Measurements from ENCODE around the gene LST1. TPM values are rescaled to one million over a fixed set of nuclear protein-coding genes. Genes with fewer than 3 reads are reported as not detected.

The LST1 gene
- total RNA-seq, 1 experiment from 2014 or later: 0.69 TPM

GRCh38 chr6:31544676-31545075 is 41.4 kb upstream of the LST1 start:
- Histone ChIP-seq H3K4me3 (replicated peaks in 1 of 2; ENCODE audit: low read depth in 1 of 2, low read length in 2 of 2) (no peak overlapping the region), H3K4me1 (ENCODE audit: control insufficient read depth in 1 of 2, insufficient read depth in 2 of 2, low read length in 2 of 2) (peaks cover 25 to 42% of the 10 kb centered on the region in 2 experiments), H3K9me3 (ENCODE audit: control insufficient read depth in 1 of 2, insufficient read depth in 1 of 2, low read depth in 1 of 2, low read length in 2 of 2) (no peaks in the 10 kb centered on the region), H4K20me1 (ENCODE audit: insufficient read depth) (peaks cover 14% of the 10 kb centered on the region; the same call in 1 of the 2 replicates), H3K27me3 (ENCODE audit: insufficient read depth, low read length) (no peaks in the 10 kb centered on the region), H3K36me3 (ENCODE audit: control insufficient read depth in 1 of 2, insufficient read depth in 2 of 2, low read length in 2 of 2) (peaks cover 12 to 15% of the 10 kb centered on the region in 2 experiments), H3K9me2 (ENCODE audit: insufficient read depth) (no peaks in the 10 kb centered on the region), H2AFZ (ENCODE audit: low read depth, low read length, poor library complexity, severe bottlenecking) (no peak overlapping the region), H3K9ac (ENCODE audit: low read length) (no peak overlapping the region), H3K4me2 (ENCODE audit: low read length) (no peak overlapping the region), H3K79me2 (ENCODE audit: insufficient read depth, low read length) (peaks cover 41% of the 10 kb centered on the region), H3K27ac (ENCODE audit: low read depth, low read length) (no peak overlapping the region)
- BruUV-seq (replicated peaks): no TSS peak
- POLR2A ChIA-PET: no interaction called here
- intact Hi-C loops (cut with micrococcal nuclease): loop anchor here (10.0 kb wide), 1 partner anchor 290 kb away; no protein-coding TSS in a partner anchor
- CTCF ChIA-PET: interaction anchor here (5.0 kb wide), 1 partner anchor 54 kb away, joined by 78 read pairs; no protein-coding TSS in a partner anchor
- ATAC-seq (no peak), DNase-seq (ENCODE audit: low read depth, low spot score) (no peak)
- TF ChIP-seq EZH2phosphoT487 (IDR thresholded peaks at IDR 0.05; ENCODE audit: borderline replicate concordance) (no peak), ZFX (IDR thresholded peaks at IDR 0.05) (no peak), RAD21 (IDR thresholded peaks at IDR 0.05; ENCODE audit: low read depth) (no peak), ZNF274 (IDR thresholded peaks at IDR 0.05; ENCODE audit: low read depth, low read length) (no peak), SP1 (IDR thresholded peaks at IDR 0.05; ENCODE audit: low read depth) (no peak), ELF1 (IDR thresholded peaks at IDR 0.05; ENCODE audit: borderline replicate concordance, low read depth) (no peak), EGR1 (IDR thresholded peaks at IDR 0.05; ENCODE audit: low read depth) (no peak), YY1 (IDR thresholded peaks at IDR 0.05; ENCODE audit: extremely low read depth, insufficient replicate concordance, low read depth, low read length) (no peak), REST (IDR thresholded peaks at IDR 0.05; ENCODE audit: low read depth) (no peak), JUND (IDR thresholded peaks at IDR 0.05) (no peak), POLR2A (IDR thresholded peaks at IDR 0.05; ENCODE audit: borderline replicate concordance, extremely low read depth, insufficient read depth, insufficient read length) (no peak)
- RAD21 ChIA-PET (ENCODE audit: low non-redundant PET in 1 of 2, low total read pairs in 2 of 2, uncharacterized antibody in 2 of 2, unreplicated experiment in 2 of 2): no interaction called here

Data from HCT116 (cell line).